Lung (tissue), 12 donors: ENCODE data around the gene ANKFY1. TPM values are rescaled to one million over a fixed set of nuclear protein-coding genes. Genes with fewer than 3 reads are reported as not detected.

Experiments used
- ATAC-seq: fragments of 200-7000 bp; cut with Tn5 transposase; one replicate; pipeline ENCODE4 v1.9.1; 2020; ENCODE audit warnings: moderate number of reproducible peaks; ENCODE audit not compliant: insufficient read depth, low FRiP score
- DNase-seq, 3 donors: peaks; one replicate each; pipeline ENCODE4 v3.0.0-alpha.2; 2013 to 2017
- H3K27ac ChIP-seq, 2 donors: one replicate each; pipeline ENCODE4 v1.5.1; 2013; ENCODE audit warnings: mild to moderate bottlenecking in 2 of 2, moderate library complexity in 2 of 2, control low read depth in 1 of 2, inconsistent platforms in 1 of 2, low read depth in 1 of 2, low read length in 1 of 2
- H3K27me3 ChIP-seq, 3 donors: one replicate each; pipeline ENCODE4 v1.5.1; 2013; ENCODE audit warnings: low read length in 2 of 3; ENCODE audit not compliant: control insufficient read depth in 3 of 3, insufficient read depth in 3 of 3
- H3K36me3 ChIP-seq, 4 donors: one replicate each; pipeline ENCODE4 v1.5.1; 2013; ENCODE audit warnings: low read length in 4 of 4, mild to moderate bottlenecking in 1 of 4, moderate library complexity in 1 of 4; ENCODE audit not compliant: control insufficient read depth in 4 of 4, insufficient read depth in 4 of 4
- H3K4me1 ChIP-seq, 5 donors: one replicate each; pipeline ENCODE4 v1.5.1; 2013; ENCODE audit warnings: low read length in 5 of 5, mild to moderate bottlenecking in 2 of 5, moderate library complexity in 1 of 5; ENCODE audit not compliant: control insufficient read depth in 5 of 5, insufficient read depth in 5 of 5
- H3K4me3 ChIP-seq: one replicate; pipeline ENCODE4 v1.5.1; 2013; ENCODE audit warnings: mild to moderate bottlenecking, control low read depth, moderate library complexity
- H3K9ac ChIP-seq, 2 donors: one replicate each; pipeline ENCODE4 v1.5.1; 2013; ENCODE audit warnings: low read length in 2 of 2, control low read depth in 1 of 2; ENCODE audit not compliant: insufficient read depth in 1 of 2
- H3K9me3 ChIP-seq, 4 donors: one replicate each; pipeline ENCODE4 v1.5.1; 2013; ENCODE audit warnings: low read length in 3 of 4, mild to moderate bottlenecking in 1 of 4, moderate library complexity in 1 of 4; ENCODE audit not compliant: control insufficient read depth in 4 of 4, insufficient read depth in 3 of 4
- CTCF ChIP-seq: IDR thresholded peaks from 2 replicates; pipeline ENCODE4 v1.5.1; 2012; ENCODE audit warnings: mild to moderate bottlenecking; ENCODE audit errors: control extremely low read depth, extremely low read depth
- WGBS, 2 donors: extraction: QIAGEN DNeasy Blood & Tissue Kit; methylation state at CpG; one replicate each; pipeline ENCODE4 v1.1.7; 2013; 5-methylcytosine and 5-hydroxymethylcytosine counted together
- polyA plus RNA-seq, 2 donors: library from polyadenylated mRNA; stranded (reverse); fragments of 200-250 nt; gene quantifications; one replicate each; pipeline ENCODE4 v1.2.1, GENCODE V29; 2013
- total RNA-seq, 2 donors: library from RNA; depleted of rRNA in 1 of 2; stranded (reverse); fragments of >200 nt in 1 of 2; gene quantifications; one replicate each; pipeline ENCODE4 v1.2.1, GENCODE V29; 2014 to 2021
- donor health status: control.
- donor health status: control.
- donor health status: Bipolar disorder and iron deficiency.
- donor health status: healthy.
- donor health status: DM: yes; HTN: yes; CAD: no.

The ANKFY1 gene
- total and polyA plus RNA-seq, 4 donors = 11.4 to 60.2 (median 38.8) TPM

DNA sequence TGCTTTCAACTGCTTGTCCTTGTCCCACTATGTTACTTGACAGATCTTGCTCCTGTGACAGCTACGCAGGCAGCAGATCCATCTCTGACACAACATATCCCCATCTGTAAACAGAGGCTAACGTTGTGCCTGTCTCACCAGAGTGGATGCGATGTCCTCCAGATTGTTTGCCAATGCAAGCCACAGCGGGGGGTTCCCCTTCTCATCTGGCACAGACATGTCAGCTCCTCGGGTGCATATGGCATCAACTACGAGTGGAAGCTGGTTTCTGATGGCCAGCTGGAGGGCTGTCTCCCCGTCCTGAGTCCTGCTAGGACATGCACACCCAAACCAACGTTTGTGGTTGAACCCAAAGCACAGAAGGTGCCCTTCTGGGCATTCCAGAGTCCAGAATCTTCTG lies 81.7 kb downstream of the ANKFY1 start:
- no peak for DNase-seq
- Histone ChIP-seq H3K36me3 (peaks cover 29 to 72% (median 66%) of the 10 kb centered on the region in 4 donors), H3K27ac (no peak overlapping the region), H3K9me3 (peaks cover 0 to 2% (median 0%) of the 10 kb centered on the region in 4 donors), H3K4me3 (no peak overlapping the region), H3K9ac (no peak overlapping the region), H3K27me3 (no peaks in the 10 kb centered on the region), H3K4me1 (no peaks in the 10 kb centered on the region)
- no peak for ATAC-seq
- WGBS, 2 donors = 79 to 81% methylated on average over 8 of the region's 8 CpGs
- no peak for TF ChIP-seq CTCF

- H3K4me3 ChIP-seq = no peak overlapping the region
- no peak for ATAC-seq
- H3K27me3 ChIP-seq = no peaks in the 10 kb centered on the region
- peaks cover 0 to 2% (median 0%) of the 10 kb centered on the region in 4 donors for H3K9me3 ChIP-seq
- no peaks in the 10 kb centered on the region for H3K4me1 ChIP-seq
- DNase-seq = no peak
- 84 to 91% methylated on average over 8 of the region's 8 CpGs for WGBS, 2 donors
- no peak overlapping the region for H3K9ac ChIP-seq
- no peak for TF ChIP-seq CTCF
- H3K27ac ChIP-seq = no peak overlapping the region
- H3K36me3 ChIP-seq = peaks cover 36 to 69% (median 65%) of the 10 kb centered on the region in 4 donors
Measured at GRCh38 chr17:4180791-4181190, 83.0 kb downstream of the ANKFY1 start.

DNA sequence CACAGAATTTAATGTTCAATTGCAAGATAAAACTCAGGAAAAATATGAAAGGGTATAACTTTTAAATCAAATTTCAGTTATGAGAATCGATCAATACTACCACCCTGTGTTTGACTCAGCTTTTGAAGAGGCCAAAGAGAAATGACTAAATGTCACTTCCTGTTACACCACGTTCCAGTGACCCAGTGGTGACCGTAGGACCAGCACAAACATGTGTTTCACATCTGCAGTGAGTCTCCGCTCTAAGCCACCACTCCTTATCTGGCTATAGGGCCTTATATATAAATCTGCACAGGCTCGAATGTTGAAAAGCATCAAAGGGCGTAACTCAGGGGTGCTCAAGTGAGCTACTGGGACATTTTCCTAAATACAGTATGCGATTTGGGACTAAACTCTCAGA lies 84.7 kb downstream of the ANKFY1 start:
- Histone ChIP-seq H3K9me3 (peaks cover 0 to 2% (median 0%) of the 10 kb centered on the region in 4 donors), H3K4me3 (no peak overlapping the region), H3K9ac (no peak overlapping the region), H3K4me1 (no peaks in the 10 kb centered on the region), H3K36me3 (peaks cover 28 to 66% (median 63%) of the 10 kb centered on the region in 4 donors), H3K27ac (no peak overlapping the region), H3K27me3 (no peaks in the 10 kb centered on the region)
- 61 to 71% methylated on average over 7 of the region's 7 CpGs for WGBS, 2 donors
- no peak for TF ChIP-seq CTCF
- ATAC-seq = no peak
- no peak for DNase-seq

- WGBS, 2 donors = 88 to 93% methylated on average over 15 of the region's 15 CpGs
- no peak for ATAC-seq
- Histone ChIP-seq H3K4me1 (no peaks in the 10 kb centered on the region), H3K36me3 (peaks cover 30 to 68% (median 64%) of the 10 kb centered on the region in 4 donors), H3K9me3 (peaks cover 0 to 2% (median 0%) of the 10 kb centered on the region in 4 donors), H3K4me3 (no peak overlapping the region), H3K9ac (no peak overlapping the region), H3K27ac (no peak overlapping the region), H3K27me3 (no peaks in the 10 kb centered on the region)
- no peak for DNase-seq
- TF ChIP-seq CTCF = no peak
Measured at GRCh38 chr17:4178651-4179050, 85.1 kb downstream of the ANKFY1 start.
